ENCODE results near the gene RPS6KB1.
A peak's percentile ranks its signal among the peaks of the same experiment; 100 is the strongest.
"Not testable (repeated sequence)": the region's sequence is repeated elsewhere in the genome, so short reads cannot be mapped to it uniquely, and the experiment has no call there.

Gene RPS6KB1

GRCh38 chr17:59872351-59872750, 20.6 kb upstream of the RPS6KB1 start:
- no peak for DNase-seq (ENCODE audit: low spot score)

- DNase-seq (ENCODE audit: low spot score) = not testable (repeated sequence)
Measured at GRCh38 chr17:59873414-59873813, 19.5 kb upstream of the RPS6KB1 start.

- DNase-seq (ENCODE audit: low spot score) = no peak
Measured at GRCh38 chr17:59874376-59874775, 18.5 kb upstream of the RPS6KB1 start.

GRCh38 chr17:59876107-59876506, 16.8 kb upstream of the RPS6KB1 start:
- no peak for DNase-seq (ENCODE audit: low spot score)

- no peak for DNase-seq (ENCODE audit: low spot score)
Measured at GRCh38 chr17:59877965-59878364, 15.0 kb upstream of the RPS6KB1 start.

- DNase-seq (ENCODE audit: low spot score) = no peak
Measured at GRCh38 chr17:59878624-59879023, 14.3 kb upstream of the RPS6KB1 start.

GRCh38 chr17:59884861-59885260, 8.1 kb upstream of the RPS6KB1 start:
- no peak for DNase-seq (ENCODE audit: low spot score)

GRCh38 chr17:59888145-59888750, 4.7 kb upstream of the RPS6KB1 start:
- DNase-seq (ENCODE audit: low spot score) = no peak

GRCh38 chr17:59890720-59891119, 2.2 kb upstream of the RPS6KB1 start:
- DNase-seq (ENCODE audit: low spot score) = peak; percentile 6

- DNase-seq (ENCODE audit: low spot score) = no peak
Measured at GRCh38 chr17:59892251-59892923, 534 bp upstream of the RPS6KB1 start.

- no peak for DNase-seq (ENCODE audit: low spot score)
Measured at GRCh38 chr17:59893676-59894100, 767 bp downstream of the RPS6KB1 start.

- DNase-seq (ENCODE audit: low spot score) = no peak
Measured at GRCh38 chr17:59897090-59897489, 4.2 kb downstream of the RPS6KB1 start.

GRCh38 chr17:59899099-59899498, 6.2 kb downstream of the RPS6KB1 start:
- no peak for DNase-seq (ENCODE audit: low spot score)

- DNase-seq (ENCODE audit: low spot score) = no peak
Measured at GRCh38 chr17:59901604-59902003, 8.7 kb downstream of the RPS6KB1 start.

GRCh38 chr17:59903455-59903854, 10.5 kb downstream of the RPS6KB1 start:
- DNase-seq (ENCODE audit: low spot score) = no peak

- DNase-seq (ENCODE audit: low spot score) = no peak
Measured at GRCh38 chr17:59907467-59907866, 14.5 kb downstream of the RPS6KB1 start.

GRCh38 chr17:59914274-59914854, 21.4 kb downstream of the RPS6KB1 start:
- peak; percentile 62 for DNase-seq (ENCODE audit: low spot score)

GRCh38 chr17:59916446-59916845, 23.5 kb downstream of the RPS6KB1 start:
- DNase-seq (ENCODE audit: low spot score) = no peak

GRCh38 chr17:59920637-59921036, 27.7 kb downstream of the RPS6KB1 start:
- not testable (repeated sequence) for DNase-seq (ENCODE audit: low spot score)

GRCh38 chr17:59930121-59930520, 37.2 kb downstream of the RPS6KB1 start:
- DNase-seq (ENCODE audit: low spot score) = not testable (repeated sequence)

- DNase-seq (ENCODE audit: low spot score) = not testable (repeated sequence)
Measured at GRCh38 chr17:59930768-59931167, 37.8 kb downstream of the RPS6KB1 start.

GRCh38 chr17:59933317-59933716, 40.4 kb downstream of the RPS6KB1 start:
- not testable (repeated sequence) for DNase-seq (ENCODE audit: low spot score)

GRCh38 chr17:59940697-59941096, 47.8 kb downstream of the RPS6KB1 start:
- DNase-seq (ENCODE audit: low spot score) = peak; percentile 27
